GM19043 (cell line): Measurements from ENCODE around the gene WDR75.
"Not testable (repeated sequence)": the region's sequence is repeated elsewhere in the genome, so short reads cannot be mapped to it uniquely, and the experiment has no call there.

ENCODE experiments used
- ATAC-seq: cut with Tn5 transposase; IDR thresholded peaks from one replicate; pipeline ENCODE4 v1.9.1; 2021; ENCODE audit warnings: low read depth; ENCODE audit not compliant: unreplicated experiment

Gene WDR75

GRCh38 chr2:189439342-189439741 is 1.9 kb upstream of the WDR75 start:
- ATAC-seq: no peak

GRCh38 chr2:189440644-189440946 is 679 bp upstream of the WDR75 start:
- ATAC-seq: peak; percentile 22

GRCh38 chr2:189441709-189442074 is 418 bp downstream of the WDR75 start:
- ATAC-seq: no peak

GRCh38 chr2:189442468-189442867 is 1.2 kb downstream of the WDR75 start:
- no peak for ATAC-seq

GRCh38 chr2:189444322-189444721 is 3.0 kb downstream of the WDR75 start:
- ATAC-seq: peak; percentile 26

- no peak for ATAC-seq
Observed at GRCh38 chr2:189446780-189447179, 5.5 kb downstream of the WDR75 start.

GRCh38 chr2:189454009-189454408 is 12.7 kb downstream of the WDR75 start:
- no peak for ATAC-seq

- no peak for ATAC-seq
Observed at GRCh38 chr2:189465076-189465475, 23.8 kb downstream of the WDR75 start.

- no peak for ATAC-seq
Observed at GRCh38 chr2:189465478-189465877, 24.2 kb downstream of the WDR75 start.

- ATAC-seq: no peak
Observed at GRCh38 chr2:189466046-189466445, 24.8 kb downstream of the WDR75 start.

GRCh38 chr2:189466656-189467055 is 25.4 kb downstream of the WDR75 start:
- ATAC-seq: no peak

GRCh38 chr2:189467160-189467559 is 25.9 kb downstream of the WDR75 start:
- ATAC-seq: no peak

GRCh38 chr2:189467593-189467992 is 26.3 kb downstream of the WDR75 start:
- no peak for ATAC-seq

- ATAC-seq: no peak
Observed at GRCh38 chr2:189474526-189474925, 33.3 kb downstream of the WDR75 start.

GRCh38 chr2:189477756-189478155 is 36.5 kb downstream of the WDR75 start:
- no peak for ATAC-seq

- not testable (repeated sequence) for ATAC-seq
Observed at GRCh38 chr2:189478289-189478688, 37.0 kb downstream of the WDR75 start.

GRCh38 chr2:189481071-189481470 is 39.8 kb downstream of the WDR75 start:
- ATAC-seq: no peak

GRCh38 chr2:189483571-189483970 is 42.3 kb downstream of the WDR75 start:
- no peak for ATAC-seq

GRCh38 chr2:189483980-189484740 is 42.9 kb downstream of the WDR75 start:
- ATAC-seq: no peak

GRCh38 chr2:189485146-189485545 is 43.9 kb downstream of the WDR75 start:
- no peak for ATAC-seq

- ATAC-seq: no peak
Observed at GRCh38 chr2:189486237-189486770, 45.0 kb downstream of the WDR75 start.

GRCh38 chr2:189487283-189488007 is 46.2 kb downstream of the WDR75 start:
- no peak for ATAC-seq
